Thymus (tissue), 11 donors: ENCODE data around the gene RTN4R. TPM values are rescaled to one million over a fixed set of nuclear protein-coding genes. Genes with fewer than 3 reads are reported as not detected.

ENCODE experiments used
- DNase-seq, 9 donors: peaks; one replicate each; pipeline ENCODE4 v3.0.0-alpha.2; 2013; ENCODE audit warnings: low spot score in 9 of 9, low read depth in 6 of 9, missing footprints in 1 of 9
- H3K27ac ChIP-seq, 2 donors: one replicate each; pipeline ENCODE4 v1.5.1; 2013; ENCODE audit warnings: control low read depth in 1 of 2, low read depth in 1 of 2, low read length in 1 of 2, mild to moderate bottlenecking in 1 of 2, moderate library complexity in 1 of 2
- H3K27me3 ChIP-seq, 2 donors: one replicate each; pipeline ENCODE4 v1.5.1; 2013; ENCODE audit warnings: low read length in 1 of 2; ENCODE audit not compliant: control insufficient read depth in 2 of 2, insufficient read depth in 1 of 2
- H3K36me3 ChIP-seq, 2 donors: one replicate each; pipeline ENCODE4 v1.5.1; 2013; ENCODE audit warnings: low read length in 1 of 2, mild to moderate bottlenecking in 1 of 2, moderate library complexity in 1 of 2; ENCODE audit not compliant: control insufficient read depth in 2 of 2, insufficient read depth in 2 of 2
- H3K4me1 ChIP-seq, 2 donors: one replicate each; pipeline ENCODE4 v1.5.1; 2013; ENCODE audit warnings: low read length in 2 of 2; ENCODE audit not compliant: control insufficient read depth in 2 of 2, insufficient read depth in 2 of 2
- H3K4me3 ChIP-seq, 2 donors: one replicate each; pipeline ENCODE4 v1.5.1; 2013; ENCODE audit warnings: low read length in 2 of 2, control low read depth in 1 of 2, mild to moderate bottlenecking in 1 of 2
- H3K9me3 ChIP-seq, 2 donors: one replicate each; pipeline ENCODE4 v1.5.1; 2013; ENCODE audit warnings: low read length in 1 of 2, mild to moderate bottlenecking in 1 of 2; ENCODE audit not compliant: control insufficient read depth in 2 of 2, insufficient read depth in 1 of 2
- WGBS: extraction: QIAGEN DNeasy Blood & Tissue Kit; methylation state at CpG from one replicate; pipeline ENCODE4 v1.1.7; 2013; 5-methylcytosine and 5-hydroxymethylcytosine counted together
- polyA plus RNA-seq: library from polyadenylated mRNA; stranded (reverse); fragments of 200-250 nt; gene quantifications from one replicate; pipeline ENCODE4 v1.2.3, GENCODE V29; 2013
- total RNA-seq: library from RNA; stranded (reverse); fragments of 120-200 nt; gene quantifications from one replicate; pipeline ENCODE4 v1.2.4, GENCODE V29; 2013
- donor health status: healthy.

The RTN4R gene
- total and polyA plus RNA-seq, 2 donors: 1.5 to 3.2 TPM

DNA sequence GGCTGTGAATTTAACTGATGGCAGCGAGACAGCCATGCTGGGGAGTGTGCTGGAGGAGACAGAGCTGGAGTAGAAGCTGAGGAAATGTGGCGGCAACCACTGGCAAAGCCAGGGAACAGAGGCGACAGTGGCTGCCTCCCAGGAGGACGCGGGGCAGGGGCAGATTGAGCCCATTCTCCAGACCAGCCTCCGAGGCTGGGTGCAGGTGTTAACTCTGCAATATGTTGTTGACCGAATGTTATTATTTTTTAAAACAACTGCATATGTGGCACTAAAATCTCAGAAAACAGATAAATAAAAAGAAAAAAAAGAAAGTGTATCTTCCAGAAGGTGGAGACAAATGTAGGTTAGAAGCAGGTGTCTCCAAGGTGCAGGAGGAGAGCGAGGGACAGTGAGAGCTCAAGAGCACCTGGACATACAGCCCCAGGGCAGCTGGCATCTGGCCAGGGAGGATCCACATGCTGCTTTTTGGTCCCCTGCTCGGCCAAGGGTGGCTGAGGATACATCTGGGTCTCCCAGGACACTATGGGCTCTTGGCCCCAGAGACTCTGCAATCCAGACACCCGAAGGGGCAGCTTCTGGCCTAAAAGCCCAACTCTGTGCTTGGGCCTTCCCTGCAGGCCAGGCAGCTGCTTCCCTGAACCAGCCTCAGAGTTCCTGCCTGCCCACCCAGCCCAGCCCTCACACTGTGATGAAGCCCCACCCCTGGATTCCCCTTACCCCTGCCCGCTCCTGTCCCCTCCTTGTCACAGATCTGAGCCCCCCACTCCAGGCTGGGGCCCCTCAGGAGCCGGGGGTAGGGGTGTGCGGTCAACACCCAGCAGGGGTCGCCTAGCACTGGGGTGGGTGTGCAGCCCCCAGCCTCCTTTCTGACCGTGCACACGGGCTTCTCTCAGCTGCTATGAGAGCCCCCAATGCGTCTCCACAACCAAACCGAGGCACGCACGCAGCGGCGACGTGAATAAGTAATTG lies 12.9 kb downstream of the RTN4R start:
- Histone ChIP-seq H3K4me1 (peaks cover 0 to 47% of the 10 kb centered on the region in 2 donors), H3K4me3 (no peak overlapping the region), H3K27ac (peak overlapping the region in 1 of 2 donors; percentile 71), H3K36me3 (no peaks in the 10 kb centered on the region), H3K9me3 (no peaks in the 10 kb centered on the region), H3K27me3 (no peaks in the 10 kb centered on the region)
- 95% methylated on average over 23 of the region's 23 CpGs for WGBS
- no peak for DNase-seq

DNA sequence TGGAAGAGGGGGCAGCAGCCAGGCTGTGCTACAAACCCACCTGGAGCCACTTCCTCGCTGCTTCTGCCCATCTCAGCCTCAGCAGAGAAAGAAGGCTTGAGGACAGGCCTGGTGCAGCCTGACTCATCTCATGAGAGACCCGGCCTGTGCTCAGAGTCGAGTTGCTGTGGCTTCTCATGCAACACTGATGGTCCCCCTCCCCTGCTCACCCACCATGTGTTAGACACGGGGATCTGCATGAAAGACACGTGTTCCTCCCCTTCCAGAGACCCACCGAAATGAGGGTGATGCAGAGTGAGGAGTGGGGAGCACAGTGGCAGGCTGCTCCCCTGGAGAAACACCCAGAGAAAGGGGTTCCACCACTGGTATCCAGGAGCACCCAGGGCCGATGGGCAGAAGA lies 15.0 kb downstream of the RTN4R start:
- DNase-seq: no peak
- H3K27me3 ChIP-seq: no peaks in the 10 kb centered on the region
- no peak overlapping the region for H3K27ac ChIP-seq
- peaks cover 0 to 42% of the 10 kb centered on the region in 2 donors for H3K4me1 ChIP-seq
- 95% methylated on average over 7 of the region's 7 CpGs for WGBS
- H3K9me3 ChIP-seq: no peaks in the 10 kb centered on the region
- H3K4me3 ChIP-seq: no peak overlapping the region
- H3K36me3 ChIP-seq: no peaks in the 10 kb centered on the region

DNA sequence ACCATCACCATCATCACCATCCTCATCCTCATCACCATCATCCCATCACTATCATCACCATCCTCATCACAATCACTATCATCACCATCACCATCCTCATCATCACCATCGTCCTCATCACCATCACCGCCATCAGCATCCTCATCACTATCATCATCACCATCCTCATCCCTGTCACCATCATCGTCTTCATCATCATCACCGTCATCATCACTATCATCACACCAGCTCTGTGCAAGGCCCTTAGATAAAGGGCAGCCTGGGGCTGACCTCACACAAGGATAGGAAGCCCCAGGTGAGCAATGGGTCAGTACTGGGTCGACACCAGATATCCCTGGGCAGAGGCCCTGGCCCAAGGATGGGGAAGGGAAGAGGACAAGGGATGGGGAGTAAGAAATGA lies 16.1 kb downstream of the RTN4R start:
- Histone ChIP-seq H3K27me3 (no peaks in the 10 kb centered on the region), H3K9me3 (no peaks in the 10 kb centered on the region), H3K27ac (no peak overlapping the region), H3K4me1 (peaks cover 0 to 44% of the 10 kb centered on the region in 2 donors), H3K36me3 (no peaks in the 10 kb centered on the region), H3K4me3 (no peak overlapping the region)
- no peak for DNase-seq
- WGBS: 94% methylated on average over 5 of the region's 5 CpGs

DNA sequence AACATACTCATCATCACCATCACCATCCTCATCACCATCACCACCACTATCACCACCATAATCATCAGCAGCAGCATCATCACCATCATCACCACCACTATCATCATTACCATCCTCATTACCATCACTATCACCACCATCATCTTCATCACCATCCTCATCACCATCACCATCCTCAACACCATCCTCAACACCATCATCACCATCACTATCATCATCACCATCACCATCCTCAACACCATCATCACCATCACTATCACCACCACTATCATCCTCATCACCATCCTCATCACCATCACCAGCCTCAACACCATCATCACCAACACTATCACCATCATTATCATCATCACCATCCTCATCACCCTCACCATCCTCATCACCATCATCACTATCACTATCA lies 16.6 kb downstream of the RTN4R start:
- Histone ChIP-seq H3K36me3 (no peaks in the 10 kb centered on the region), H3K4me1 (peaks cover 2 to 49% of the 10 kb centered on the region in 2 donors), H3K4me3 (no peak overlapping the region), H3K27me3 (no peaks in the 10 kb centered on the region), H3K9me3 (no peaks in the 10 kb centered on the region), H3K27ac (no peak overlapping the region)
- DNase-seq: no peak

DNA sequence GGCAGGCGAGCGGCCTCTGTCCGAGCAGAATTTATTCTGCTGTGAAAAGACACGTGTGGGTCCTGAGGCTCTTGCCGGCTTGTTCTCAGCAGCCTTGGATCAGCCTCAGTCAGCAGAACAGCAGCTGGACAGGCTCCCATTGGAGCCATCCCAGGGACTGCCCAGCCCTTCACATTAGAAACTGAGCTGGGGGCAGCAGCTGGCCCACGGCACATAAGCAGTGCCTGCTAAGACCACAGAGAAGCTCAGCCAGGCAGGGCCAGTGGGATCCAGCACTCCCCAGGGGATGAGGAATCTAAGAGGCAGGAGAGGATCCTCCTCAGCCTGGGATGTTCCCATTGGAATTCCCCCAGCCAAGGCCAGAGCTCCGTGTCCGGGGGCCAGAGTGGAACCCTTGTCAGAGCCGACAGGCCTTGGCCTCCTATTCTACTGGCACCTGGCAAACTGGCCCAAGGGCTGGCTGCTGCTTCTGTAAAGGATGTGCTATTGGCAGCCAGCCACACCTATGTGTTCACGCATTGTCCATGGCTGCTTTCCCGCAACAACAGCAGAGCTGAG lies 18.2 kb downstream of the RTN4R start:
- H3K27ac ChIP-seq: no peak overlapping the region
- no peaks in the 10 kb centered on the region for H3K27me3 ChIP-seq
- WGBS: 92% methylated on average over 11 of the region's 11 CpGs
- H3K9me3 ChIP-seq: no peaks in the 10 kb centered on the region
- no peak overlapping the region for H3K4me3 ChIP-seq
- DNase-seq: no peak
- H3K4me1 ChIP-seq: peaks cover 17 to 56% of the 10 kb centered on the region in 2 donors
- no peaks in the 10 kb centered on the region for H3K36me3 ChIP-seq

DNA sequence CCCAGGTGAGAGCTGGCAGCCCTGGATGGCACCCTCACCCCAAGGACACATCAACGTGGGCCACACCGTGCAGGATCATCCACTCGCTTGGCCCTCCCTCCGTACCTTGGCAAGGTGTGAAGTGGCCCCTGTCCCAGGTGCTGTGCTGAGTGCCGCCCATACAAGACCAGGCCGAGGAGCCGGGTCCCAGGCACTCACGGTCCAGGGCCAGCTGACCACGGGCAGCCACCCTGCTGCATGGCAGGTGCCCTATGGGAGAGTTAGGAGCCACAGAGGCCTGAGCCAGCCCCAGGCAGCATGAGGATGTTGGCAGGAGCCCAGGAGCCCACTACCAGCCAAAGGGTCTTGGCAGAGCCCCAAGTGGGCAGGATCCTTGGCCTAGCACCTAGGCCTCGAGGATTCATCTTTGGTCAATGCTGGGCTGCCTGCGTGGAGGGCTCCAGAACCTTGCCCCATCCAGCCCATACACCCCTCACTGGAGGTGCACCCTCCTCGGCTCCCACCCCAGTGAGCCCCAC lies 19.6 kb downstream of the RTN4R start:
- Histone ChIP-seq H3K27me3 (no peaks in the 10 kb centered on the region), H3K36me3 (no peaks in the 10 kb centered on the region), H3K4me1 (peaks cover 30 to 58% of the 10 kb centered on the region in 2 donors), H3K9me3 (no peaks in the 10 kb centered on the region), H3K4me3 (no peak overlapping the region), H3K27ac (no peak overlapping the region)
- WGBS: 97% methylated on average over 12 of the region's 12 CpGs
- DNase-seq: no peak

DNA sequence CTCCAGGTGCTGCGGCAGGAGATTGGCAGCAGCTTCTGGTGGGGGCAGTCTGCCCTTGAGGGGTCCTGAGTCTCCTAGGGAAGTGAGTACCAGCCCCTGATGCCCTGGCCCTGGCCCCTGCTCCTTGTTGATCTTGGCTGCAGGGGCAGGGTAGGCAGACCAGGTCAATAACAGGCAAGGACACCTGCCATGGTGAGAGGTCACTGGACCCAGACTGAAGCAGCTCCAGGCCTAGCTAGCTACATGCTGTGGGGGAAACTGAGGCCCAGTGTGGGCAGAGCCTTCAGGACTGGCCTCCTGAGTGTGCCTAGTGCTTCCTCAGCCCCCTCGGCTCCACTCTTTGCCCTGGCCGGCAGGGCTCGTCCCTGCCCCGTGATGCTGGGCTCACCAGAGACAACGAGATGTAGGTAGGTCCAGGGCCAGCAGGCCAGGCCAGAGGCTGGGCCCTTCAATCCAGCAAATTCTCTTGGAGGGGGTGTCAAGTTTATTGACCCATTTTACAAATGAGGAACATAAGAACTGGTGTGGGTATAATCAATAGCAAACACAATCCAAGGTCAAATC lies 20.4 kb downstream of the RTN4R start:
- H3K9me3 ChIP-seq: no peaks in the 10 kb centered on the region
- H3K27ac ChIP-seq: no peak overlapping the region
- H3K4me1 ChIP-seq: peaks cover 38 to 58% of the 10 kb centered on the region in 2 donors
- no peak overlapping the region for H3K4me3 ChIP-seq
- 99% methylated on average over 6 of the region's 6 CpGs for WGBS
- no peaks in the 10 kb centered on the region for H3K27me3 ChIP-seq
- H3K36me3 ChIP-seq: no peaks in the 10 kb centered on the region
- no peak for DNase-seq

DNA sequence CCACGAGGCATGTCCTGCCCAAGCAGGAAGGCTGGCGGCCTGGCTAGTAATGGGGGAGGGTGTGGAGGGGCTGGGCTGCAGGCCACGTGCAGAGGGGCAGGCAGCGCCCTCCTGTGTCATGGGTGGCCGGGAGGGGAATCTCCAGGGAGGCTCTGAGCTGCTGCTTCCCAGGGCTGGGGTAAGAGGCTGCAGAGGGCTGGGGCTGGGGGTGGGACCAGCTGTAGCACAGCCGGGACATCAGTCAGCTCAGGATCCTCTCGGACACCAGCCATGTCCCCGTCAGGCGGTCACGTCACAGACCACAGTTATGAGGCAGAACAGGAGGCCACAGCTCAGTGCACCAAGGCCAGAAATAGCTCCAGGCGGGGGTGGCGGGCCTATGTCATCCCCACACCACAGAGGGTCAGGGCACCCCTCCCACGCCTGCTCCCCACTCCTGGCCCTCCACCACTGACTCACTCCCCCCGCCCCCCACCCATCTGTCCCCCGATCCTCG lies 21.1 kb downstream of the RTN4R start:
- Histone ChIP-seq H3K27me3 (no peaks in the 10 kb centered on the region), H3K9me3 (no peaks in the 10 kb centered on the region), H3K4me1 (peaks cover 40 to 63% of the 10 kb centered on the region in 2 donors), H3K36me3 (peaks cover 0 to 5% of the 10 kb centered on the region in 2 donors), H3K4me3 (no peak overlapping the region), H3K27ac (no peak overlapping the region)
- DNase-seq: no peak
- 91% methylated on average over 16 of the region's 16 CpGs for WGBS
